Activated T-helper 9 cell treated with anti-CD3 and anti-CD28 coated beads, Interleukin-2, amount 50 U/mL, for 16 hours (primary cell): ENCODE results near the gene CUL1.

Experiments
- DNase-seq: peaks from one replicate; pipeline ENCODE4 v3.0.0-alpha.2; 2020; ENCODE audit warnings: low read depth

CUL1 gene

GRCh38 chr7:148718431-148718830 is 19.7 kb downstream of the CUL1 start:
- DNase-seq, result no peak

- DNase-seq, result no peak
Observed at GRCh38 chr7:148719753-148720152, 21.1 kb downstream of the CUL1 start.

- no peak for DNase-seq
Observed at GRCh38 chr7:148720472-148720871, 21.8 kb downstream of the CUL1 start.

GRCh38 chr7:148721390-148721789 is 22.7 kb downstream of the CUL1 start:
- DNase-seq, result no peak

- no peak for DNase-seq
Observed at GRCh38 chr7:148722340-148723165, 23.9 kb downstream of the CUL1 start.

DNA sequence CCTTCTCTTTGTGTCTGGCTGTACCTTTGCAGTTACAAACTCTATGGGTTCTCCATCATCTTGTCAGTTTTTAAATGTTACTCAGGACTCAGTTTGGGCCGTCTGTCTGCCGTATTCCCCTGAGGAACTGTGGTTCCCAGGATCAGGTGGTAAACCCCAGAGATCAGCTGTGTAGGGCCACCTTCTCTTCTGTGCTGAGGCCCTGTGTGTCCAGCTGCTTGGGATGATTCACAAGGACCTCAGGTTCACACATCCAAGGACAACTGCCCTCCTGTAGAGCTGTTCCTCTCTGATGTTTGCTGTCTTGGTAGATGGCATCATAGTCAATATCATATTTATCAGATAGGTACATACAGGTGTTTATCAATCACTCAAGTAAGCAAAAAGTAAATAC is 24.5 kb downstream of the CUL1 start:
- DNase-seq, result no peak

DNA sequence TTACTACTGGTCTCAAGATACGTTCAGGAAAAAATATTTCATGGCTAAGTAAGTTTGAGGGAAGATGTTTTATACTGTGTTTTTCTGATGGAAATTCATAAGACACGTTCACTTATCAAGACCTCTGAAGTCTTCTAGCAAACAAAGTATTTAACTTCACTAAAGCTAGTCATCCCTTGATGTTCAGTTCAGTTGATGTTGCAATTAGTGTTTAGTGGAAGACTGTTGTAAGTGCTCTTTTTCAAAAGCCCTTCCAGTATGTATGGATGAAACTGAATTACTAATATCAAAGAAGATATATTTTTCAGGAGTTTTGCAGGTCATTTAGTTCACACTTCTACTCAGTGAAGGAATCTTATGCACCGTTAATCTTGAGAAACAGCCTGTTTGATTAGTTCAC is 25.1 kb downstream of the CUL1 start:
- no peak for DNase-seq

- no peak for DNase-seq
Observed at GRCh38 chr7:148726385-148726784, 27.7 kb downstream of the CUL1 start.

GRCh38 chr7:148727501-148728278 is 29.0 kb downstream of the CUL1 start:
- DNase-seq, result no peak

GRCh38 chr7:148729984-148730733 is 31.5 kb downstream of the CUL1 start:
- no peak for DNase-seq

DNA sequence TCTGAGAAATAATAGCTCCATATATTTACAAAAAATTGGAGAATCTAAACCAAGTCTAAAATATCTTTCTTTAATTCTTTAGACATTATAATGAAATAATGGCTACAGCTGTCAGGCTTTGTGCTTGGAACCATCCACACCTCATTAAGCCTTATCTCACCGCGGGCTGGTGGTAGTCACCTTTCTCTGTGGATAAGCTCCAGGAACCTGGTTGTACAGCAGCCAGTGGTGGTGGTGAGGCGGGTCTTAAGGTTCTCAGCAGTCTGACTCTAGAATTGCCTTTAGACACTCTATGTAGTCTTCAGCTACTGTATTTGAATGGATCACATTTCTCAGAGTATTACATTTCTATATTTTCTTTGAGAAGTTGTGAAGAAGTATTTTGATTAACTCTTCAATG is 34.2 kb downstream of the CUL1 start:
- no peak for DNase-seq

DNA sequence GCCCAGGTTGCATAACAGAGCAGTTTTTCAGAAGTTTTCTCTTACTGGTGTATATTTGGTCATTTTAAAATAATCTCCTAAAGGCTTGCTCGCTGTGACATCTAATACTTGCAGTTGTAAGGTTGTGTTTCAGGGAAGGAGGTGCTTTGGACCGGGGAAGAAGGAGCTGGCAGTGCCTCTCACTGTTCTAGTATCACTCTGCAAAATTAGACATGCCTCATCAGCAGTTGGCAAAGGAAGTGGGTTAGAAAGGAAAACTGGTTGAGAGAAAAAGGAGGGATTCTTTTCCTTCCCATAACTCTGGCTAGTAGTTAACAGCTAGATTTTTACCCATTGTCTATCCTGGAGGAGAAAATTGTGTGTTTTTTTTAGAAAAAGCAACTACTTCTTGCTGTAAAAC is 34.8 kb downstream of the CUL1 start:
- no peak for DNase-seq

DNA sequence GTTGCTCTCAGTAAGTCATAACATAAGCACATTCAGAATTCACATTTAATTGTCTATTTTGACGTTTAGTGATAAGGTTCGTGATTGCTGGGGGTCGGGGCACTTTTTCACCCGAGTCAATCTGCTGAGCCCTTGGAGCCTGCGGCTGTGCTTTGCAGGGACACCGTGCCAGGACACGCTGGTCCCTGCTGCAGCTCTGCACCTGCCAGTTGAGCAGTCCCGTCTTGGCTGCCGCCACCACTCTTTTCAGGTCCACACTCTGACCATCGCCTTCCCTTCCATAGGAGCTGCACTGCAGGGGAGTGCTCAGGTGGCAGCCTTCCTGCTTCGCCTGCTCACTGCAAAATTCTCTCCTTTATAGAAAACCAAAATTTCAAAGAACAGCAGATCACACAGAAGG is 36.4 kb downstream of the CUL1 start:
- no peak for DNase-seq

DNA sequence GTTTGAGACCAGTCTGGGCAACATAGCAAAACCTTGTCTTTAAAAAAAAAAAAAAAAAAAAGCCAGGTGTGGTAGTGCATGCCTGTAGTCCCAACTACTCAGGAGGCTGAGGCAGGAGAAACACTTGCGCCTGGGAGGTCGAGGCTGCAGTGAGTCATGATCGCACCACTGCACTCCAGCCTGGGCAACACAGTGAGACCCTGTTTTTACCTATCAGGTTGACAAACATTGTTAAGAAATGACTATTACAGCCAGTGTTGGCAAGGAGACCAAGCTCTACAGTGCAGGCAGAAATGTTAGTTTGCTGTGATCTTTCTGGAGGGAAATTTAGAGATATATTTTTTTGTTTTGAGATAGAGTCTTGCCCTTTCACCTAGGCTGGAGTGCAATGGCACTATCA is 37.3 kb downstream of the CUL1 start:
- DNase-seq, result no peak

DNA sequence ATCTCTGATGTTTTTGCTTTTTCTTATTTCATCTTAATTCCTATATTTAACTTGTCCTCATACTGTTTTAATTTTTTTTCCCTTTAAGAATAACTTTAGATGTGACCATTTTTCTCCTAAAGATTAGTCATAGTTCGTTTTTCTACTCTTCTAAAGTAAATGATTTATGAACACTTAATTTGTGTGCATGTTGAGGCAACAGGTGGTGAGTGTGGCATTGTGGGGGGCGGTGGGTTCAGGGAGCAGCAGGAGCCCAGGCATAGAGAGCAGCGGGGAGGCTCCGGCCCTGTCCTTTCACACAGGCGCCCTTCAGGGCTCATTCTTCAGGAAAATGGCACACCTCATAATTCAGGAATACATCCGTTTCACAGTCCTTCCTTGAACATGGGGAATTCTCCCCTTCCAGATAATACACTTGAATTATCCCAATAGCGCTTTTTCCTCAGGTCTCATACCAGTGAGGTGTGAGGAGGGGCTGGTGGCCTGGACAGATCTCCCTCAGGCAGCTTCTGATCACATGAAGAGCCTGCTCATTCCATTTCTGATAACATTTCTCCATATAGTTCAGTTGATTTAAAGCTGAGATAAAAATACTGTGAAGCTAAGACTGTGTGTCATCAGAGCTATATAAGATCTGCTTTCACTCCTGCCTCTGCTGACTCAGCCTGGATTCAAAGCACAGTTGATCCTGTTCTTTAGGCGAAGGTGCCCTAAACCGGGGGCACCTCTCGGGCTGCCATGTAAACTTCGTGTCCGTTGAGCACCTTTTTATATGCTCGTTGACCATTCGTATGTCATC is 40.2 kb downstream of the CUL1 start:
- DNase-seq, result no peak

DNA sequence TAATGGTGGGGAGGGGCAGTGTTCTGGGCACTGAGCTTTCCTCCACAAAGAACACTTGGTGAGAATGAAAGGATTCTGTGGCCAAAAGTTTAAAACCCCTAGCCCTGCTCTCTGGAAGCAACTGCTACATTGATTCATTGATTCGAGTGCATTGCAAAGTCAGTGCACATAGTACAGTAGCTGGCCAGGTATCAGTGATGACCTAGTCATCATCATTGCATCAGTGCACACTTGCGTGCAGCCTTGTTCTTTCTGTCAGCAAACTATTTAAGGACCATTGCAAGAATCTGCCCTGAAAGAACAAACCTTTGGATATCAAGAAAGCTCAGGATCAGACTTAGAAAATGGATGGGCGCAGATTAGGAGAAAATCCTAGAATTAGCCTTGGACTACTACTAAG is 47.4 kb downstream of the CUL1 start:
- DNase-seq, result no peak

GRCh38 chr7:148747274-148747673 is 48.6 kb downstream of the CUL1 start:
- no peak for DNase-seq

GRCh38 chr7:148750442-148751355 is 52.0 kb downstream of the CUL1 start:
- no peak for DNase-seq

DNA sequence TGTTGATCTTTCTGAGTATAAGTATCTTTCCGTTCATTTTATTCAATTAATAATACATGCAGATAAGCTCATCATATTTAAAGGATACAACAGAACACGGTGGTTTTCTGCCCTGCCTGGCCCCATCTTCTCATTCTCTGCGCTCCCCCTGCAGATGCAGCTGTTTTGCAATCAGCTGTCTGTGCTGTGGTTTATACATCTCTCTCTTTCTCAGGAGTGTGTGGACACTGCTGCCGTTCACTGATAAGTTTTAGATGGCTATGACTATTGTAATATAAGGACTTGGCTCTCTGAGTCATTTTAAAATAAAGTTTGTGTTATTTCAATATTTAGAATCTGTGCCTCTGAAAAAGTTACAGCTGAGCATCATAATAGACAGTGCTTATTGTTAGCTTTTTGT is 54.5 kb downstream of the CUL1 start:
- DNase-seq, result no peak

DNA sequence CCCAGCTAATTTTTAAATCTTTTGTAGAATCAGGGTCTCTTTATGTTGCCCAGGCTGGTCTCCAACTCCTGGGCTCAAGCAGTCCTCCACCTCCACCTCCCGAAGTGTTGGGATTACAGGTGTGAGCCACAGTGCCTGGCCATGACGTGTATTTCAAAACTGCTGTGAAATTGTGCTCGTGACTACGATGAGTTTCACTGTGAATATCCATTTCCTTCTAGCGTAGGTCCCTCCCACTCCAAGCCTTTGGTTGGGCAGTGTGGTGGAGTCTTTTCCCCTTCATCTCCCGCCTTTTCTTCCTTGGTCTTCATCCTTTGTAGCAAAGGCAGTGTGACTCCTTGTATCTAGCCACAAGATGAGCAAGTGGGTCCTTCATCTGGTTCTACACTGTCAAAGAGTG is 56.2 kb downstream of the CUL1 start:
- no peak for DNase-seq
